Posterior cingulate gyrus (tissue), 11 donors: ENCODE results near the gene LIMD2.

ENCODE experiments used
- DNase-seq, 10 donors: peaks; one replicate each; pipeline versions ENCODE4 v3.0.0 to v3.0.0-alpha.2; 2020 to 2021; ENCODE audit warnings: mixed read lengths in 3 of 10
- intact Hi-C: fragments of 100-400 bp; cut with DNase I; formaldehyde crosslinking; loops from one replicate; pipeline ENCODE4 v1.15.1; 2023

Gene LIMD2

DNA sequence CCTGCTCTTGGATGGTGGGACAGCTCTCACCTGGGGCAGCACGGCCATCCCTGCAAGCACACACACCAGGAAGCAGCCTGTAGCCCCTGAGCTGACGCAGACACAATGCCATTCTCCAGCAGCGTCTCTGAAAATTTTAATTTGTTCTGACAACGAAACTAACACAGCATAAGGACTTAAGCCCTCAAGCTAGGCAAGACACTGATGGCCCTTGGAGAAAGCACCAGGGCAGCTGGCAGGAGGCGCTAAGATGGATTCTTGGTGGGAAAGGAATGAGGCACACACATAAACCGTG, 2.7 kb upstream of the LIMD2 start:
- peak in 1 of 10 donors; percentile 56 for DNase-seq

DNA sequence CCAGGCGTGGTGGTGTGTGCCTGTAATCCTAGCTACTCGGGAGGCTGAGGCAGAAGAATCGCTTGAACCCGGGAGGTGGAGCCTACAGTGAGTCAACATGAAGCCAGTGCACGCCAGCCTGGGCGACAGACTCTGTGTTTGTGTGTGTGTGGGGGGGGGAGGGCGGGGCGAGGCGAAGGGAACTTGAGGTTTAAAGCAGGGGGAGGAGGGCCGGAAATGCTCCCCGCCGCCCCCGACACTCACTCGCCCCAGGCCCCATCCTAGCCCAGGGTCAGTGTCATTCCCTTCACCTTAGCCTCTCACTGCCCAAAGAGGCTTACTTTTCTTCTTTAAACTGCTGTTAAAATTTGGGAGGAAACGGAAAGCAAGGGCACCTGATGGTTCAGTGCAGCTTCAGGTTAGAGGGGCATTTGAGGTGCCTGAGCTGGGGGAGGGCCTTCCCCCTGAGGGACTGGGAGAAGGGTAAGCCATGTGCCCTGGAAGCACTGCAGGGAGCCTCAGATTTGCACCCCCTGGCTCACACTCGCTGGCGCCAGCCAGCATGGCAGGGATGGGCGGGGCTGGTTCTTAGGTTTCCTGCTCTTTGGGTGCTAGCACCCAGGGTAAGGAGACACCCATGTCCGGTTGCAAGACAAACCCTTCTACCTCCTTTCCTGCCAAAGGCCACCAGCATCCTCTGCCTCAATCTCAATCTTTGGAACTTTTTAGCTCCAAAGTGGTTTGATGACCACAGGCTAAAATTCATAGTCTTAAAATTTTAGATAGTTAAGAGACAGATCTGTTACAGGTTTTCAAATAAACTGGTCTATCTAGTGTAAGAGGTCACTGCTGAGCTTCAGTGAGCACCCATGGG, 2.2 kb upstream of the LIMD2 start:
- peak in 2 of 10 donors; percentile 83 to 86 for DNase-seq
- intact Hi-C loops: loop anchor here (5.0 kb wide), 1 partner anchor 40 kb away; the partner anchor contains the start of gene STRADA

More for the DNA sequence above, 2.7 kb upstream of the LIMD2 start:
- intact Hi-C loops: loop anchor here (5.0 kb wide), 1 partner anchor 40 kb away; the partner anchor contains the start of gene STRADA

DNA sequence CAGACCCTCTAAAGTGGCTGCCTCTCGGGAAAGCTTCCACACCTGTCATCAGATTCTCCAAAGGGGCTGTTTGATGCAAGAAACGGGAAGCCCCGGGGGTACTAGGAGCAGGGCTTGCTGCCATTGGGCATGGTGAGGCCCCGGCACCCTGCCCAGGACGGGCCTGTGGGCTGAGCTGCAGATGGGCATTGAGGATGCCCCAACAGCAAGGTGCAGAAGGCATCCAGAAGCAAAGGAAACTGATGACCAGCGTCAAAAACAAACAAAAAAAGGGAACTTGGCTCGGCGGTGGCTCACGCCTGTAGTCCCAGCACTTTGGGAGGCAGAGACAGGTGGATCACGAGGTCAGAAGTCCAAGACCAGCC, 1.5 kb upstream of the LIMD2 start:
- no peak for DNase-seq
- intact Hi-C loops: loop anchor here (5.0 kb wide), 1 partner anchor 41 kb away; the partner anchor contains the start of gene STRADA

DNA sequence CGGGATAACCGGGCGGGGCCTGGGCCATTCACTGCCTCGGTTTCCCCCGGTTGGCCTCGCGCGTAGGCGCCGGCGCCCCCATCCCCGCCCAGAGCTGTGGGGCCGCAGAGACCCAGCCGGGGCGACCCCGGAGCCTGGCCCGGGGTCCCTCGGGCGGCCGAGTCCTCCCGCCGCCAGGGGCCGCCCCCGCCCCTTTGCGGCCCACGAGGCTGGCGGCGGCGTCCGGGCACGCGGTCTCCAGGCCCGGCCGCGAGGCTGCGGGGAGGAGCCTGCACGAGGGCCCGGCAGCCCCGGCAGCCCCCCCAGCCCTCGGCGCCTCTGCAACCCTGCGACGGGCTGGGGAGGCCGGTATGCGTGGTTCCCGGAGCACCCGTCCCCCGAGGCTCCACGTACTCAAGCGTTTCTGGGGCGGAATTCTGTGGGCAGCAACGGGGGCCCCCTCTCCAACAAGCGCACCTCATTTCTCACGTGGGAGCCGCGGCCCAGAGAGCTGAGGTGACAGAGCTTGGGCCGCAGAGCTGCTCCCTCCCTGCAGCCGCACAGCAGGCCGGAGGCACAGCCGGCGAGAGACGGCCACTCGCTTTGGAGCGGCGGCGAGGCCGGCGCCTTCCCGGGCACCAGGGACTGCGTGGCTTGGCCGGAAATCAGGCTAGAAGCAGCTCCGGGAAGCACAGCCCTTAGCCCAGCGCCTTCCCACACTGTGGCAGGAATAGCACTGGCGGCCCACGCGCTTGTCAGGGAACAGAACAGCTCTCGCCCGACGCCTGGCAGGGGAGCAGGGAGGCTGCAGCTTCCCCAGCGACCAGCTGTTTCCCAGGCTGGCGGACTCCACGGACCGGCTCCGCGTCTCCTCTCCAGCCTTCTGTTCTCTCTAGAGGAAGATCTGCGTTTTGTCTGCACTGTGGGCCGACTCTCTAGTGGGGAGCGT, 867 bp upstream of the LIMD2 start:
- intact Hi-C loops: loop anchor here (5.0 kb wide), 1 partner anchor 42 kb away; the partner anchor contains the start of gene STRADA
- DNase-seq: peak; percentile 45 to 98 (median 84)

DNA sequence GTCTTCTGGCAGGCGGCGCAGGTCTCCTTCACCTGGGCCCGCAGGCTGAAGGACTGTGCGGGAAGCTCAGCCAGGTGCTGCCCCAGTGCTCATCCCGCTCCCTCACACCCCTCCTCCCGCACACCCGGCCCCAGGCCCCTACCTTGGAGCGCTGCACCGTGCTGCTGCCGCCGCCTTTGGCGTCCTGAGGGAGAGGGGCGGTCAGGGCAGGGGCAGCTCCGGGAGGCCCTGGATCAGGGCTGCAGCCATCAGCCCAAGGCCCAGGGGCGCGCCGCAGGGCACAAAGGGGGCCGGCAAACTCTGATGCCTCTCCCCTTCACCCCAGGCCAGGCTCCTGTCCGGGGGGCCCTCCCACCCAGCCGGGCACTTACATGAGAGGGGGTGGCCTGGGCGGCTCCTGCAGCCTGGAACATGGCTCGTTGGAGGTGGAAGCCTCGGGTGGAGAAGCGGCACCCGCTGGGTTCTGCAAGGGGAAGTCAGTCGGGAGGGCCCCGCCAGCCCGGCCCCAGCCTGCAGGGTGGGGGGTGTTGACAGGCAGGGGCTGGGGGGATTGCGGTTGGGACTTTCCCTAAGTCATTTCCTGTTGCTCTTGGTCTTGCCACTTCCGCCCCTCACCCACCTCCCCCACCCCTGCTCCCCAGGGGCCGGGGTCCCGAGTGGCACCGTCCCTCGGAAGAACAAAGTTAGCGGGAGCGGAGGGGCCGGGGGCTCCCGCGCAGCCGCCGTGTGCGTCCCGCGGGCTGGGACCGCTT, 863 bp downstream of the LIMD2 start:
- peak in 2 of 10 donors; percentile 77 to 90 for DNase-seq
- intact Hi-C loops: loop anchor here (5.0 kb wide), 1 partner anchor 77 kb away; the partner anchor contains the start of gene MAP3K3

- DNase-seq: peak in 1 of 10 donors; percentile 77
- intact Hi-C loops: loop anchor here (5.0 kb wide), 1 partner anchor 76 kb away; the partner anchor contains the start of gene MAP3K3
Observed at GRCh38 chr17:63698381-63698885, 1.5 kb downstream of the LIMD2 start.

DNA sequence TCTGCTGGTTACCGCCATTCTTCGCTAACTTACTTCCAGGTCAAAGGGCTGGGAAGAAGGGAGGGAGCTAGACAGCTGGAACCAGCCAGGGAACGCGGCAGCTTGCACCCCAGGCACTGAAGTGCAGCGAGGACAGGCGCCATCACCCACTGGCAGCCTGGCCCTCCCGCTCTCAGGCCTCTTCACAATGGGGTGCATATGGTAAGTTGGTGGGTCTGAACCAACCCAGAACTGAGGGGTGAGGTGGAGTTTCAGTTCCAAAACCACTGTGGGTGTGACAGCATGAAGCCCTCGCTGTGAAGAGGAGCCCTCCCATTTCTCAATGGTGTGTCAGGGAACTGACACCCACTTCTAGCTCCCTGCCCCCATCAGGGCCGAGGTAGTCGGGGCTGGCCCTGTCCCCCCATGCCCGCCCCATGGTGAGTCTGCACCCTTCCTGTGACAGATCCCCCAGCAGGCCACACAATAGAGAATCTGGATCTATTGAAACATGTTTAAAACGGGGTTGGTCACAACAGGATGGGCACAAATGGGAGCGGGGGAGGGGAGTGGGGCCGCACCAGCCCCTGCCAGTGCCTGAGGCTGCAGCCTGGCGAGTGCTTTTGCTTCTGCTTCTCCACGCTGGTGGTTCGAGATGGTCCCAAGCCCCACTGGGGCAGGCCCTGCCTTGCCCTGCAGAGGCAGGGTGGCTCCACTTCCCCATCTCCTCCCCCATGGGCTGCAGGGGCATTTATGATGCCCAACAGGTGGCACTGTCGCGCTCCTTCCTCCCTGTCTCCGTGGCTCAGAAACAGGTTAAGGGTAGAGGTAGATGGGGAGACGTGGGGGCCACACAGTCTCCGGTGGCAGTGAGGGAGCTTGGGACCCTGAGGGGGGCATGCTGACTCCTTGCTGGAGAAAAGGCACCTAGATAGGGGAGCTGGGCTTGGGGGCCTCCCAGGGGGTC, 2.3 kb downstream of the LIMD2 start:
- peak in 1 of 10 donors; percentile 81 for DNase-seq
- intact Hi-C loops: loop anchor here (5.0 kb wide), 1 partner anchor 75 kb away; the partner anchor contains the start of gene MAP3K3

- intact Hi-C loops: loop anchor here (5.0 kb wide), 1 partner anchor 74 kb away; the partner anchor contains the start of gene MAP3K3
- DNase-seq: no peak
Observed at GRCh38 chr17:63696381-63696961, 3.5 kb downstream of the LIMD2 start.

DNA sequence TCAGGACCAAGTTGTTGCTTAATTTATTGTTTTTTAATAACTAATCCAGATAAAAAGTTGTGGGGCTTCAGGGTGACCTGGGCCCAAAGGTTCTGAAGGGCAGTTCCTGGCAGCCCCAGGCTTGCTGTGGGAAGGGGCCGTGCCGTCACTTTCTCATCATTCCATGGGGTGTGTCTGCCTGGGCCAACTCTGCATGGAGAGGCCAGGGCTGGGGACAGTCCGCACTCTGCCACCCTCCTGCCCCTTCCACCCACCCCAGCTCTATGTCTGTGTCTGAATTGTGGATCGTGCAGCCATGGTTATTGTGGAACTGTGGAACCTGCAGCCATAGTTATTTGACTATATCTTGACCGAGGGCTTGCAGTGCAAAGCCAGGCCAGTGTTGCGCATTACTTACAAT, 4.0 kb downstream of the LIMD2 start:
- intact Hi-C loops: loop anchor here (5.0 kb wide), 1 partner anchor 74 kb away; the partner anchor contains the start of gene MAP3K3
- peak in 1 of 10 donors; percentile 84 for DNase-seq

GRCh38 chr17:63694950-63695773, 4.8 kb downstream of the LIMD2 start:
- DNase-seq: peak in 2 of 10 donors; percentile 81 to 87
- intact Hi-C loops: loop anchor here (5.0 kb wide), 1 partner anchor 73 kb away; the partner anchor contains the start of gene MAP3K3

- intact Hi-C loops: no loop called here
- DNase-seq: no peak
Observed at GRCh38 chr17:63694229-63694949, 5.5 kb downstream of the LIMD2 start.

GRCh38 chr17:63693411-63694113, 6.4 kb downstream of the LIMD2 start:
- peak in 3 of 10 donors; percentile 57 to 89 (median 87) for DNase-seq
- intact Hi-C loops: no loop called here

DNA sequence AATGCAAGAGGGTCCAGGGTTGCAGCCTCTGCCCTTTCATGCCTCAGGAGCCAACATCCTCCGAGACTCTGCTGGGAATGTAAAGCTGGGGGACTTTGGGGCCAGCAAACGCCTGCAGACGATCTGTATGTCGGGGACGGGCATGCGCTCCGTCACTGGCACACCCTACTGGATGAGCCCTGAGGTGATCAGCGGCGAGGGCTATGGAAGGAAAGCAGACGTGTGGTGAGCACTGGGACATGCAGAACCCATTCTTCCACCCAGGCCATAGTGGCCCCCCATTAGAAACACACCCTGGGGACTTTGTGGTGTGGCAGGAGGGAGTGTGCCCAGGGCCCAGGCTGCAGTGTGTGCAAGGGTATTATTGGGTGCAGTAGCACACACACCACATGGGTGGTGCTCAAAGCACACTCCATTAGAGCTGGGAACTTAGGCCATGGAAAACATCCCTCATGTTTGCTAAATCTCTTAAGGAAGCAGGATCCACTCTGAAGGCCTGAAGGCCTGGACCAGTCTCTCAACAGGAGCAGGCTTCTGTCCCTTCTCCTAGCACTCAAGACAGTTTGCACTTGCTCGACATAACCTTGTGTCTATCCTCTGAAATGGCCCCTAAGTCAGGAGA, 7.6 kb downstream of the LIMD2 start:
- intact Hi-C loops: no loop called here
- peak in 1 of 10 donors; percentile 59 for DNase-seq

GRCh38 chr17:63689479-63689878, 10.4 kb downstream of the LIMD2 start:
- DNase-seq: peak in 1 of 10 donors; percentile 48
- intact Hi-C loops: no loop called here

DNA sequence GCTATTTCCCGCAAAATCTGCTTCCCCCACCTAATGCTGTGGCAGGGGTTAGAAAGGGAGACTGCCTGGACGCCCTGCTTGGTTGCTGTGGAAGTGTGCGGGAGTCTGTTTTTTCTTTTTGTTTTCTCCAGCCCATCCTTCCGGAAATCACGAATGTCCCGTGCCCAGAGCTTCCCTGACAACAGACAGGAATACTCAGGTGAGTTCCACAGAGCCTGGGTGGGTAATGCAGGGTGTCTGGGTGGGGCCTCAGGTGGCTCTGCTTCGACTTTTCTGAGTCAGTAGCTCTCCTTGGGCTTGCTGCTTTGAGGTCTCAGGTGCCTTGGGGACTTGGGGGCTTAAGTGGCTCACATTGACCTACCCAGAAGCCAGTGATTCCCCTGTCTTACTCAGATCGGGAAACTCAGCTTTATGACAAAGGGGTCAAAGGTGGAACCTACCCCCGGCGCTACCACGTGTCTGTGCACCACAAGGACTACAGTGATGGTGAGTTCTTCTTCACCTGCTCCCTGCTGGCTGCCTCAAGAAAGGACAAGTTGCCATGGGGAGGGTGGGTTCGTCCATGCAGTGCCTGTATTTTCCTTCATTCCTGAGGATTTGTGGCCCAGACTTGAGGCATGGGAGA, 11.4 kb downstream of the LIMD2 start:
- DNase-seq: peak in 1 of 10 donors; percentile 55
- intact Hi-C loops: no loop called here
